Endodermal cell (in vitro differentiated cells): ENCODE measurements around the gene IL18BP. TPM values are rescaled to one million over a fixed set of nuclear protein-coding genes. Genes with fewer than 3 reads are reported as not detected.
A peak's percentile ranks its signal among the peaks of the same experiment; 100 is the strongest.

Experiments
- DNase-seq: peaks from one replicate; pipeline ENCODE4 v3.0.0-alpha.2; 2017
- H3K27ac ChIP-seq: 2 replicates; pipeline ENCODE4 v1.5.1; 2013; ENCODE audit warnings: mild to moderate bottlenecking, low read depth, low read length, moderate library complexity
- H3K27me3 ChIP-seq: 2 replicates; pipeline ENCODE4 v1.6.1; 2013; ENCODE audit warnings: mild to moderate bottlenecking, low read length, moderate library complexity; ENCODE audit not compliant: insufficient read depth, control insufficient read depth, poor library complexity, severe bottlenecking
- H3K36me3 ChIP-seq: 2 replicates; pipeline ENCODE4 v1.7.0; 2013; ENCODE audit warnings: mild to moderate bottlenecking, low read length, moderate library complexity; ENCODE audit not compliant: control insufficient read depth, insufficient read depth
- H3K4me1 ChIP-seq: one replicate; pipeline ENCODE4 v1.7.0; 2013; ENCODE audit warnings: low read length; ENCODE audit not compliant: control insufficient read depth, insufficient read depth
- H3K4me3 ChIP-seq: 2 replicates; pipeline ENCODE4 v1.5.1; 2013; ENCODE audit warnings: mild to moderate bottlenecking, low read length, moderate library complexity
- H3K9ac ChIP-seq: 2 replicates; pipeline ENCODE4 v1.6.1; 2013; ENCODE audit warnings: mild to moderate bottlenecking, low read length, moderate library complexity; ENCODE audit not compliant: poor library complexity, severe bottlenecking; ENCODE audit errors: extremely low read depth
- H3K9me3 ChIP-seq: 2 replicates; pipeline ENCODE4 v1.6.1; 2013; ENCODE audit warnings: mild to moderate bottlenecking, low read length, moderate library complexity; ENCODE audit not compliant: control insufficient read depth
- H3K27ac Mint-ChIP-seq: 2 replicates; pipeline ENCODE4 v1.8.0; 2020; ENCODE audit warnings: mixed read lengths
- H3K27me3 Mint-ChIP-seq: 2 replicates; pipeline ENCODE4 v1.8.0; 2021; ENCODE audit warnings: mild to moderate bottlenecking, mixed read lengths; ENCODE audit not compliant: insufficient read depth
- H3K36me3 Mint-ChIP-seq: 2 replicates; pipeline ENCODE4 v1.8.0; 2020; ENCODE audit warnings: low read depth, mixed read lengths
- H3K4me1 Mint-ChIP-seq: 2 replicates; pipeline ENCODE4 v1.8.0; 2020; ENCODE audit warnings: mixed read lengths
- H3K4me3 Mint-ChIP-seq: 2 replicates; pipeline ENCODE4 v1.8.0; 2020; ENCODE audit warnings: mild to moderate bottlenecking, moderate library complexity, mixed read lengths
- H3K9me3 Mint-ChIP-seq: 2 replicates; pipeline ENCODE4 v1.8.0; 2020; ENCODE audit warnings: mild to moderate bottlenecking, mixed read lengths
- WGBS, 2 experiments: methylation state at CpG; one replicate each; pipeline versions ENCODE4 v1.1.5 to v1.1.7; 2013; ENCODE audit warnings: missing lambda C conversion rate in 2 of 2, mixed read lengths in 1 of 2; ENCODE audit not compliant: insufficient coverage in 1 of 2, insufficient read length in 1 of 2; 5-methylcytosine and 5-hydroxymethylcytosine counted together
- total RNA-seq, 2 donors: library from RNA; stranded (reverse); fragmentation: NEBNext Ultra II Directional in 1 of 2; extraction: Animal tissue kit (Norgen Biotek cat#: 25700) in 1 of 2; gene quantifications; 2 replicates in 1 of 2; 3 replicates in 1 of 2; pipeline ENCODE4 v1.2.1, GENCODE V29; 2021
- TF ChIP-seq, protein P1 (sequence below): fragments of 200-600 bp; sonication (generic); conservative IDR thresholded peaks from 2 replicates; pipeline ENCODE4 v1.5.0; 2021; ENCODE audit warnings: antibody characterized with exemption, mild to moderate bottlenecking

IL18BP gene
- total RNA-seq, 2 donors from 2014 or later: 10.8 to 13.0 TPM

DNA sequence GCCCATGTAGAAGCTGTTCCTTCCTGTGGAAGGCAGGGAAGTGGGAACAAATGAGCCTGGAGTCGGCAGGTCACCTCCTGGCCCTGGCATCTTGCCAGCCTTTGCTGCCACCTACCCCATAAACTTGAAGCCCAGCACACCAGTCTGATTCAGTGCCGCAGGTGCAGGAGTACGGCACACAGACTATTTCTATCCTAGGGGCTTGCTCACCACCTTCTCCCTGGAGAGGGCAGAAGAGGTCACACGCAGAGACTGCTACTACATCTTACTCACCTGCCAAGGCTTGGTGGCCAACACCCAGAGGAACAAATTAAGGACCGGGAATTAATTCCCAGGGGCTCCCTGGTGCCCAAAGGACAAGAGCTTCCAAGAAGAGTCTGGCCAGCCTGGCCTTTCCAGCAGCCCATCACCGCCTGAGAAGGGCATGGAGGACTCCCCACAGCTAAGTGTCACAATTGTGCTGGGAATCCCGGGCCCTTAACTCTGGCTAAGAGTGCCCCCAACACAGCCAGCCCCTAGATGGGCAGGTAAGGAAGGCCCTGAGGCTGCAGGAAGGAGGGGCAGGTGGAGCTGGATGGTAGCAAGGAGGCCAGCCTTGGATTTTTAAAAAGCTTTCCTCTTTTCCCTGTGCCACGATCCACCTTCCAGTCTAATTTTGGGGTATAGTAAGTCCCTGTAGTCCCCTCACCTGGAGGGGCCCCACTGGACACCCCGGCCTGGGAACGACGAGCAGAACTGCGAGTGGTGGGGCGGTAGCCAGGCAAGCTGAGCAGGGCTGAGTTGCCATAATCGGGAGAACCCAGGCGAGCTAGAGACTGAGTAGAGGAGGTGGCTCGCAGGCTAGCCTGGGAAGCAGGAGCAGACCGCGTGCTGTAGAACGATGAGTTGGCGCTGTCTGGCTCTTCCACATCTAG lies 6.9 kb downstream of the IL18BP start:
- Histone ChIP-seq H3K4me3 (no peak overlapping the region), H3K36me3 (peaks cover 73% of the 10 kb centered on the region), H3K9ac (no peak overlapping the region), H3K27me3 (no peaks in the 10 kb centered on the region), H3K27ac (no peak overlapping the region), H3K4me1 (no peaks in the 10 kb centered on the region), H3K9me3 (no peaks in the 10 kb centered on the region)
- Mint-ChIP-seq H3K27me3 (no peaks in the 10 kb centered on the region), H3K4me3 (no peak overlapping the region), H3K36me3 (peaks cover 74% of the 10 kb centered on the region), H3K4me1 (no peaks in the 10 kb centered on the region), H3K27ac (peak overlapping the region; percentile 39), H3K9me3 (no peaks in the 10 kb centered on the region)
- no peak for DNase-seq
- TF ChIP-seq, protein P1, sequence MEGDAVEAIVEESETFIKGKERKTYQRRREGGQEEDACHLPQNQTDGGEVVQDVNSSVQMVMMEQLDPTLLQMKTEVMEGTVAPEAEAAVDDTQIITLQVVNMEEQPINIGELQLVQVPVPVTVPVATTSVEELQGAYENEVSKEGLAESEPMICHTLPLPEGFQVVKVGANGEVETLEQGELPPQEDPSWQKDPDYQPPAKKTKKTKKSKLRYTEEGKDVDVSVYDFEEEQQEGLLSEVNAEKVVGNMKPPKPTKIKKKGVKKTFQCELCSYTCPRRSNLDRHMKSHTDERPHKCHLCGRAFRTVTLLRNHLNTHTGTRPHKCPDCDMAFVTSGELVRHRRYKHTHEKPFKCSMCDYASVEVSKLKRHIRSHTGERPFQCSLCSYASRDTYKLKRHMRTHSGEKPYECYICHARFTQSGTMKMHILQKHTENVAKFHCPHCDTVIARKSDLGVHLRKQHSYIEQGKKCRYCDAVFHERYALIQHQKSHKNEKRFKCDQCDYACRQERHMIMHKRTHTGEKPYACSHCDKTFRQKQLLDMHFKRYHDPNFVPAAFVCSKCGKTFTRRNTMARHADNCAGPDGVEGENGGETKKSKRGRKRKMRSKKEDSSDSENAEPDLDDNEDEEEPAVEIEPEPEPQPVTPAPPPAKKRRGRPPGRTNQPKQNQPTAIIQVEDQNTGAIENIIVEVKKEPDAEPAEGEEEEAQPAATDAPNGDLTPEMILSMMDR: no peak
- 92 to 98% methylated on average over 17 to 20 of the region's 20 CpGs for WGBS, 2 experiments

DNA sequence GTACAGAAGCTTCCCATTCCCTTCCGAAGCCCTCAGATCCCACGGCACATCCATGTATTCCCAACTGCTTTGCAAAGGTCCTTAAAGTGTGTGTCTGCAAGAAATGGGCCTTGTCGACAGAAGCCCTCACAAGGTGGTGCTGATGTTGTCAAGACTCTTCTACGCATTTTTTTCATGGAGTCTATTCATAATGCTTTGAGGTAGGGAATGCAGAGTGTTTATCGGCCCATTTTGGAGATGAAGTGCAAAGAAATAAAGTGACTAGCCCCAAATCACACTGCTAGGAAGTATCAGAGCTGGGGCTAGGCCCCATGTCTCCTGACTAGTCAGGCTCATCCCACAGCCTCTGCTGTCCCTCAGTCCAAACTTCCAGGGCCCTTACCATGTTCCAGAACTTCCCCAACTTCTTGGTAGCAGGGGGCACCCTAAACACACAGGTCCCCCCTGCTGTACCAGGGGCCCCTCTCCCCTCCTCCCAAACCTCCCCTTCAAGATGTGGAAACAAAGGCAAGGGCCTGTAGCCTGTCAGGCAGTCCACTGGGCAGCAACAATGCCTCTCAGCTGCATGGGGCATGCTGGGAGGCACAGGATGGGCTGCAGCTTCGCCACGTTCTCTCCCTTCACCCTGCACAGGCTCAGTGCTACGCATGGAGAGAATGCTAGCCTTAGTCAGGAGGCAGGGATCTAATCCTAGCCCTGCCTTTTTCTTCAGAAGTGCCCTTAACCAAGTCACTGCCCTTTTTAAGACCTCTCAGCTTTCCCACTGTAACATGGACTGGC lies 7.8 kb downstream of the IL18BP start:
- peaks cover 73% of the 10 kb centered on the region for H3K36me3 ChIP-seq
- no peaks in the 10 kb centered on the region for H3K4me1 Mint-ChIP-seq
- H3K27ac ChIP-seq: no peak overlapping the region
- WGBS, 2 experiments: 96 to 98% methylated on average over 8 of the region's 8 CpGs
- H3K4me3 ChIP-seq: no peak overlapping the region
- TF ChIP-seq, protein P1: no peak
- no peaks in the 10 kb centered on the region for H3K9me3 Mint-ChIP-seq
- H3K9ac ChIP-seq: no peak overlapping the region
- H3K4me1 ChIP-seq: no peaks in the 10 kb centered on the region
- DNase-seq: no peak
- no peaks in the 10 kb centered on the region for H3K27me3 ChIP-seq
- no peaks in the 10 kb centered on the region for H3K27me3 Mint-ChIP-seq
- H3K4me3 Mint-ChIP-seq: no peak overlapping the region
- H3K27ac Mint-ChIP-seq: no peak overlapping the region
- no peaks in the 10 kb centered on the region for H3K9me3 ChIP-seq
- H3K36me3 Mint-ChIP-seq: peaks cover 80% of the 10 kb centered on the region

DNA sequence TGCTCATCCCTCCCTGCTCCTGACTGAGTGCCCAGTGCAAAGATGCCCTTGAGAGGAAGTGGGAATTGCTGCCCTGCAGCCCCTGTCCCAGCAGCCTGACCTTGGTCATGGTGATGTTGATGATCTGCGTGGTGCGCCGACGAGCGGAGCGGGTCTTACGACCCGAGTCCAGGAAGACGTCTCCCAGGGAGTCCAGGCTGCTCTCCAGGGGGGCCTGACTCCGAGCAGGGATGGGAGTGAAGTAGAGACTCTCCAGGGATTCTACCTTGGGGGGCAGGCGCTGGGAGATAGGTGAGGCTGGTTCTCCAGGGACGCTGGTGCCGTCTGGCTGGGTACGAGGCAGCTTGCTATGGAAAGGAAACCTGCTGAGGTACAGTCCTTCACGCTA lies 8.4 kb downstream of the IL18BP start:
- H3K9me3 ChIP-seq: no peaks in the 10 kb centered on the region
- H3K4me1 Mint-ChIP-seq: no peaks in the 10 kb centered on the region
- no peak overlapping the region for H3K4me3 ChIP-seq
- no peak overlapping the region for H3K9ac ChIP-seq
- 95 to 96% methylated on average over 8 to 15 of the region's 15 CpGs for WGBS, 2 experiments
- no peaks in the 10 kb centered on the region for H3K9me3 Mint-ChIP-seq
- H3K27ac Mint-ChIP-seq: no peak overlapping the region
- H3K4me1 ChIP-seq: no peaks in the 10 kb centered on the region
- H3K36me3 Mint-ChIP-seq: peaks cover 81% of the 10 kb centered on the region
- TF ChIP-seq, protein P1: no peak
- H3K27me3 ChIP-seq: no peaks in the 10 kb centered on the region
- H3K27me3 Mint-ChIP-seq: no peaks in the 10 kb centered on the region
- DNase-seq: no peak
- H3K36me3 ChIP-seq: peaks cover 78% of the 10 kb centered on the region
- no peak overlapping the region for H3K27ac ChIP-seq
- H3K4me3 Mint-ChIP-seq: no peak overlapping the region
